Measurements from ENCODE around the gene SLC26A6. TPM values are rescaled to one million over a fixed set of nuclear protein-coding genes. Genes with fewer than 3 reads are reported as not detected.

The SLC26A6 gene
- total RNA-seq, 1 donor from 2014 or later = 76.1 TPM

GRCh38 chr3:48655606-48656005 lies 20.3 kb upstream of the SLC26A6 start:
- H3K27ac Mint-ChIP-seq (ENCODE audit: unreplicated experiment) = no peak overlapping the region
- H3K4me1 Mint-ChIP-seq (ENCODE audit: unreplicated experiment) = peaks cover 8% of the 10 kb centered on the region
- H3K36me3 Mint-ChIP-seq (ENCODE audit: low read depth, unreplicated experiment) = peaks cover 13% of the 10 kb centered on the region
- H3K4me3 Mint-ChIP-seq (ENCODE audit: unreplicated experiment) = peak overlapping the region; percentile 59
- H3K9me3 Mint-ChIP-seq (ENCODE audit: unreplicated experiment) = no peaks in the 10 kb centered on the region
- H3K27me3 Mint-ChIP-seq (ENCODE audit: unreplicated experiment) = peaks cover 26% of the 10 kb centered on the region
- no peak for TF ChIP-seq CTCF (IDR thresholded peaks at IDR 0.05; ENCODE audit: unreplicated experiment)
- DNase-seq (ENCODE audit: low spot score) = no peak

GRCh38 chr3:48655063-48655462 lies 19.8 kb upstream of the SLC26A6 start:
- Mint-ChIP-seq H3K4me1 (ENCODE audit: unreplicated experiment) (peaks cover 8% of the 10 kb centered on the region), H3K27ac (ENCODE audit: unreplicated experiment) (no peak overlapping the region)

GRCh38 chr3:48652923-48653715 lies 17.9 kb upstream of the SLC26A6 start:
- H3K4me3 Mint-ChIP-seq (ENCODE audit: unreplicated experiment) = no peak overlapping the region
- DNase-seq (ENCODE audit: low spot score) = no peak
- H3K4me1 Mint-ChIP-seq (ENCODE audit: unreplicated experiment) = peaks cover 8% of the 10 kb centered on the region
- peaks cover 26% of the 10 kb centered on the region for H3K27me3 Mint-ChIP-seq (ENCODE audit: unreplicated experiment)
- no peak overlapping the region for H3K27ac Mint-ChIP-seq (ENCODE audit: unreplicated experiment)
- peaks cover 15% of the 10 kb centered on the region for H3K36me3 Mint-ChIP-seq (ENCODE audit: low read depth, unreplicated experiment)
- H3K9me3 Mint-ChIP-seq (ENCODE audit: unreplicated experiment) = no peaks in the 10 kb centered on the region
- TF ChIP-seq CTCF (IDR thresholded peaks at IDR 0.05; ENCODE audit: unreplicated experiment) = no peak

More at GRCh38 chr3:48655063-48655462, 19.8 kb upstream of the SLC26A6 start:
- peak overlapping the region; percentile 59 for H3K4me3 Mint-ChIP-seq (ENCODE audit: unreplicated experiment)
- peaks cover 26% of the 10 kb centered on the region for H3K27me3 Mint-ChIP-seq (ENCODE audit: unreplicated experiment)
- no peak for TF ChIP-seq CTCF (IDR thresholded peaks at IDR 0.05; ENCODE audit: unreplicated experiment)
- H3K36me3 Mint-ChIP-seq (ENCODE audit: low read depth, unreplicated experiment) = peaks cover 13% of the 10 kb centered on the region
- no peak for DNase-seq (ENCODE audit: low spot score)
- no peaks in the 10 kb centered on the region for H3K9me3 Mint-ChIP-seq (ENCODE audit: unreplicated experiment)

GRCh38 chr3:48651771-48652170 lies 16.5 kb upstream of the SLC26A6 start:
- Mint-ChIP-seq H3K4me3 (ENCODE audit: unreplicated experiment) (no peak overlapping the region), H3K27ac (ENCODE audit: unreplicated experiment) (no peak overlapping the region), H3K36me3 (ENCODE audit: low read depth, unreplicated experiment) (peaks cover 15% of the 10 kb centered on the region), H3K9me3 (ENCODE audit: unreplicated experiment) (no peaks in the 10 kb centered on the region), H3K27me3 (ENCODE audit: unreplicated experiment) (peaks cover 21% of the 10 kb centered on the region), H3K4me1 (ENCODE audit: unreplicated experiment) (peaks cover 8% of the 10 kb centered on the region)
- TF ChIP-seq CTCF (IDR thresholded peaks at IDR 0.05; ENCODE audit: unreplicated experiment) = no peak
- no peak for DNase-seq (ENCODE audit: low spot score)

- Mint-ChIP-seq H3K27me3 (ENCODE audit: unreplicated experiment) (peaks cover 21% of the 10 kb centered on the region), H3K27ac (ENCODE audit: unreplicated experiment) (peak overlapping the region; percentile 9), H3K9me3 (ENCODE audit: unreplicated experiment) (no peaks in the 10 kb centered on the region), H3K4me3 (ENCODE audit: unreplicated experiment) (peak overlapping the region; percentile 5), H3K4me1 (ENCODE audit: unreplicated experiment) (peaks cover 8% of the 10 kb centered on the region), H3K36me3 (ENCODE audit: low read depth, unreplicated experiment) (peaks cover 15% of the 10 kb centered on the region)
- no peak for TF ChIP-seq CTCF (IDR thresholded peaks at IDR 0.05; ENCODE audit: unreplicated experiment)
- no peak for DNase-seq (ENCODE audit: low spot score)
Measured at GRCh38 chr3:48650723-48651122, 15.5 kb upstream of the SLC26A6 start.
